WI38 (cell line): ENCODE results near the gene IQCC.

Experiments used
- H3K4me3 ChIP-seq: 2 replicates; pipeline ENCODE4 v1.5.1; 2011; ENCODE audit warnings: low read depth, mild to moderate bottlenecking, control low read depth, low read length
- CTCF ChIP-seq: IDR thresholded peaks from 2 replicates; pipeline ENCODE4 v1.5.1; 2012; ENCODE audit warnings: low read depth, mild to moderate bottlenecking, control low read depth, low read length

IQCC gene

GRCh38 chr1:32241001-32241763, 35.7 kb downstream of the IQCC start:
- H3K4me3 ChIP-seq, result peak overlapping the region; percentile 66
- no peak for TF ChIP-seq CTCF

- no peak for TF ChIP-seq CTCF
- no peak overlapping the region for H3K4me3 ChIP-seq
These were observed 36.9 kb downstream of the IQCC start for GRCh38 chr1:32242341-32242851.

DNA sequence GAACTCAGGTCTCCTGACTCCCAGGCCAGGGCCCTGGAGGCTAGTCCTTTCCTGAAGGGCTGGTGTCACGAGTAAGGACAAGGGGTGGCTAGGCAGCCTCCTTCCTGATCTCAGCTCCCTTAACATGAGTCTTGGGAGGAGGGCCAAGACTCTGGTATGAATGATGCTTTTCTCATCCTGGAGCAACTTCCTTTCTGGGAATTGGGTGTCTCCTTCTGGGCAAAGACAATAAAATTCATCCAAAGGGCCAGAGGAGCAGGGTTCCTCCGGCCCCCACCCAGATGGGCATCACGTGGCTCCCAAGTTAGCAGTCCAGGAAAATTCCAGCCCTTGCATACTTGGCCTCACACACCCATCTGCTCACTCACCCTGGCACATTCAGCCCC, 41.4 kb downstream of the IQCC start, which contains the start of gene FAM167B:
TSS of gene FAM167B (plus strand) at position 335 of the 386 bp plus-strand sequence. CDS start 200 bp downstream, outside the sequence.
- TF ChIP-seq CTCF, result no peak
- H3K4me3 ChIP-seq, result no peak within 1 kb of the TSS

- TF ChIP-seq CTCF, result no peak
- H3K4me3 ChIP-seq, result no peak overlapping the region
These were observed 42.0 kb downstream of the IQCC start for GRCh38 chr1:32247452-32247851.

DNA sequence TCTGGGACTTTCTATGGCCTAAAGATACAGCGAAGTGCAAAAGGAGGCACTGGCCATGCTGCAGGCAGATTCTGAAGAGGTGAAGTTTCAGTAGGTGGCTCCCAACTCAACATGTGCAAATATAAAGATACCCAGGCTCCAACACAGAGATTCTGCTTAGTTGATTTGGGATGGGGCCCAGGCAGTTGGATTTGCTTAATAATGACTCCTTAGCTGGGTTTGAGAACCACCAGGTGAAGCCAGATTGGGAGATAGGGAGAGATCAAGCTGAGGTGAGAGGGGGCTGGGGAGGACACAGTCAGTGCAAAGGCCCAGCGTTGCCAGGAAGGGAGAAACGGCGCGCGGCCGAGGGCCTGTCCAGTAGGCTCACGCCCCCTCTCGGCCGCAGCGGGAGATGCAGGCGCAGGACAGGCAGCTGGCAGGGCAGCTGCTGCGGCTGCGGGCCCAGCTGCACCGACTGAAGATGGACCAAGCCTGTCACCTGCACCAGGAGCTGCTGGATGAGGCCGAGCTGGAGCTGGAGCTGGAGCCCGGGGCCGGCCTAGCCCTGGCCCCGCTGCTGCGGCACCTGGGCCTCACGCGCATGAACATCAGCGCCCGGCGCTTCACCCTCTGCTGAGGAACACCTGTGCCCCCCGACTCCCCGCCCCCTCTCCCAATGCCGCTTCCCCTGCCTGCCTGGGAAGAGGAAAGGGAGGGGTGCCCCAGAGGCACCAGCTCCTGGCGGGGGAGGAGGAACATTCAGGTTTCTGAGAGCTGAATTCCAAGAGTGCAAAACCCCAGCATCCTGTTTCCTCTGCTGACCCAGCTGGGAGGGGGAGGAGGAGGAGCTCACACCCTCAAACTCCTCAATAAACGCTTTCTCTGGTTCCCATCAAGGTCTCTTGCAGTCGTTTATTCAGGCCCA, 42.8 kb downstream of the IQCC start:
- no peak overlapping the region for H3K4me3 ChIP-seq

GRCh38 chr1:32249831-32250525, 44.5 kb downstream of the IQCC start:
- TF ChIP-seq CTCF, result no peak
- H3K4me3 ChIP-seq, result no peak overlapping the region

More for the DNA sequence above, 42.8 kb downstream of the IQCC start:
- TF ChIP-seq CTCF, result peak; percentile 80
